CD4-positive, alpha-beta T cell treated with Interleukin-10 for 1 hour (primary cell): ENCODE measurements around the gene LAYN.
A peak's percentile ranks its signal among the peaks of the same experiment; 100 is the strongest.

Experiments used
- DNase-seq: peaks from one replicate; pipeline ENCODE4 v3.0.0-alpha.2; 2020

LAYN gene, protein sequence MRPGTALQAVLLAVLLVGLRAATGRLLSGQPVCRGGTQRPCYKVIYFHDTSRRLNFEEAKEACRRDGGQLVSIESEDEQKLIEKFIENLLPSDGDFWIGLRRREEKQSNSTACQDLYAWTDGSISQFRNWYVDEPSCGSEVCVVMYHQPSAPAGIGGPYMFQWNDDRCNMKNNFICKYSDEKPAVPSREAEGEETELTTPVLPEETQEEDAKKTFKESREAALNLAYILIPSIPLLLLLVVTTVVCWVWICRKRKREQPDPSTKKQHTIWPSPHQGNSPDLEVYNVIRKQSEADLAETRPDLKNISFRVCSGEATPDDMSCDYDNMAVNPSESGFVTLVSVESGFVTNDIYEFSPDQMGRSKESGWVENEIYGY

GRCh38 chr11:111540114-111540936 is at the start of gene LAYN:
Gene LAYN, plus strand, starts transcription at chr11:111540720. Its CDS starts 124 bp downstream, at chr11:111540844.
- peak; percentile 28 for DNase-seq

DNA sequence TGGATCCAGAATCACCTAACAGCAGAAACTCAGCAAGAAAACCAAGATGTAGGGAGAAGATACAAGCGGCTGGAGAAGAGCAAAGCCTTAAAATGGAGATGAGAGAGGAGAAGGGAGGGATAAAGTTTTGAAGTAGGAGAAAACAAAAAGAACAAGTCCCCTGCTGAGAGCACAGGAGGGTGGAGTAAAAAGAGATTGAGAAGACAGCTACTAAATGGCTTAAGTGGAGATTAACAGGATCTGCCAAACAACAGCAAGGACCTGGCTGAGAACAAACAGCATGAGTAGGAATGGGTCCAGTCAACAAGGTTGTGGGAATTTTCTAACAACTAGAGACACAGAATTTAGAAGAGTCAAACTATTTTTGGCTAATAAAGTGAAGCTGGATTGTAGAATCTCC is 46.5 kb upstream of the LAYN start:
- no peak for DNase-seq

DNA sequence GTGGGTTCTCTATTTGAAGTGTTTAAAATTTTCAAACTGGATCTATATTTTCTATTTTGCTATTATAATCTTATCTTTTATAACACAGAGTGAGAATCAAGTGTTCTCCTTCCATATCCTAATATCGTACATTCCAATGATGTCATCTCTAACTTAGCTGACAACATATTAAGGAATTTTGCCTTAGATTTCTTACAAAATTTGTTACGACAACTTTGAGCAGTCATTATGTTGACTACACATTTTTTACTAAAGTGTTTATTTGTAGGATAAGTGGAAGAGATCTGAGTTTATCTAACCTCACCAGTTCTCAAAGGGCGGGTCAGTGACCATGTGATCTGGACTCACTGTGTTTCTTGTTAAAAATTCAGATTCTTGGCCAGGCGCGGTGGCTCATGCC is 41.0 kb upstream of the LAYN start:
- DNase-seq, result no peak

DNA sequence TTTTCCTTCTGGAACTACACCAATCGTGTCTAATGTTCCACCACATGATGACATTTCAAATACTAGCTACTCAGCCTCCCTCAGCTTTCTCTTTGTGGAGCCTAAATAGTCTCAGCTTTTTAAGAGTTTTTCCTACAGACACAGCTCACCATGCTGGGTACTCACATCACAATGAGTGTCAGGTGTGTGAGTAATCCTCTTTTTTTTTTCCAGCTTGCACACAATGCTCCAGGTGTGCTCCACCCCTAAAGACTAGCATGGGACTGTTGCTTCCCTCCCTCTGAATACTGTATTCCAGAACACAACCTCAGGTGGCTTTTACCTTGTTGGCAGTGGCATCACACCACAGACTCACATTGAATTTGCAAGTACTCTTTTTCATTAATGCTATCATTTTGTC is 40.0 kb upstream of the LAYN start:
- DNase-seq, result no peak

DNA sequence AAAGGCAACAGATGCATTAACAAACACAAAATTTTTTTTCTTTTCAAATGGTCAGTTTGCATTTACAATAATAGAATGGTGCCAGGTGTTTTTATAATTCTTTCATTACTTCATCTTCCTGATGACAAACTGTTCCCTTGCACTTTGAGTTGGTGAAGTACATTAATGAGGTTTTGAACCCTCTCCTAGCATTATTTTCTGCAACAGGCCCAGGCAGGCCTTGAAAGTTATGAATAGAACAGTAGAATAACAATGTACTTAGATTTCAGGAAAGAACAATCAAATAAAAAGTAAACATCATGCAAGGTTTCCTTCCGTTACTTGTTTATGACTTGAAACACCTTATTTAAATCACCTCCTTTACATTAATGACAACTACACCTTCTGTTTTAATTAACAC is 37.9 kb upstream of the LAYN start:
- DNase-seq, result no peak

DNA sequence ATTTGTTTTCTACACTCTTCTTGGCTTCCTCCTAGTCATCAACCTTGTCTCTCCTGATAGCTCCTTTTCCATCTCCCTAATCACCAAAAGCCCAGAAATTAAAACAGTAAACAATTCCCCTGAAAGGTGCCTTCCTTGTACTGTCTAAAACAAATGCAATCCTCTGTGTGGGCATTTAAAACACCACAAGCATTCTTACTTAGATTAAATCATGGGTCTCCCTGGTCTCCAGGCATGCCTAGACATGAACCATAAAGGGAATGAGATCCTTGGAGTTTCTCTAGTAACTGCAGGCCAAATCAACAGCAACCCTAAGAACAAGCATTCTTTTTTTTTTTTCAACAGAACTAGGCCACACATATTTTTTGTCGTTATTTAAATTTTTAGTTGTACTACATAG is 30.2 kb upstream of the LAYN start:
- no peak for DNase-seq

GRCh38 chr11:111512296-111513239 is 28.0 kb upstream of the LAYN start, which contains the start of gene BTG4:
Gene BTG4, minus strand, starts transcription at chr11:111512386. Its CDS starts 13,610 bp downstream, at chr11:111498776.
- DNase-seq, result peak; percentile 7

GRCh38 chr11:111513240-111513605 is 27.3 kb upstream of the LAYN start:
- DNase-seq, result no peak

DNA sequence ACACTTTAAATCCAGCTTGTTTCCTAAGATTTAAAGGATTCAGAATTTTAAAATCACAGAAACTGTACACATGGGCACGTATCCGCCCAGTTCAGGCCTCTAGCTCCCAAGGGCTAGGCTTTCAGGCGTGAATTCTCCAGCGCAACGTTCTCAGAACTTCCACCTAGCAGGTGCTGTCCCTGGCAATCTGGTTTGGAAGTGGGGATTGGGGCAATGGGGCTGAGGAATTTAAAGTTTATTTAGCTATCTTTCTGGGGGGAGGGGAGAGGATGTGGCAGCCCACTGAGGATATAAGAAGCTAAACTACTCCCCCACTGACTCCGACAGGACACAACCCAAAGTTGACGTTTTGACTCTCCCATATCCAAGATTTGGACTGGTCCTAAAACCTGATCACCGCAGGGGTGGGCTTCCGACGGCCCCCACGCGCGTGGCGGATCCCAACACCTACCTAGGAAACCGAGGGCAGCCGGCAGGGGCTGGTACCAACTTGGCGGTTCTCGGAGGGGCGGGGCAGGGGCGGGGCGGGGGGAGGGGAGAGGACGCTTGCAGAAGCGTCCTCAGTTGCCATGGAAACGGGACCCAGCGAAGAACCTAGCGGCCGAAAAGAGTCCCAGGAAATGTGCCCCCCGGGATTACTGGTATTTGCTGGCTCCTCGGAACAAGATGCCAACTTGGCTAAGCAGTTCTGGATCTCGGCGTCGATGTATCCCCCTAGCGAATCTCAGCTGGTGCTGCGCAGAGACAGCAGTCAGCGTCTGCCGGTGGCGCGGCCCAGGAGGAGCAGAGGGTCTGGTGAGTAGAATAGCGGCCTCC is 26.1 kb upstream of the LAYN start, which contains the start of gene HOATZ:
TSS of gene HOATZ (plus strand) at position 563 of the 816 bp plus-strand sequence. CDS start at position 570, 7 bp downstream.
- DNase-seq, result no peak

GRCh38 chr11:111515591-111515990 is 24.9 kb upstream of the LAYN start:
- no peak for DNase-seq

DNA sequence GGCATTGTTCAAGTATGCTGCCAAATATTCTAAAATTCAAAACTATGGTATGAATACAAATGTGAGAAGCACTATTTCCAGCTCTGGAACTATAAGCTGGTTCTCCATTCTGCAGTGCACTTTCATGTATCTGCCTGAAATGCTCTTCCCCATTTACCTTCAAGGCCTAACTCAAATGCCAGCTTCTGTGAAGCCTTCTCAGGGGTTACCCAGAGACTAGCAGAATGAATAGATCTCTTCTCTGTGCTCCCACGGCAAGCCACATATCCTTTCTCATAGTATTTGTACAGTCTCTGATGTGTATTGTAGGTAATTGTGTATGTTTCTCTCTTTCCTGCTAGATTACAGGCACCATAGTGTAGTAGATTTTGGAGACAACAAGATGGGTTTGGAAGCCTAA is 21.9 kb upstream of the LAYN start:
- DNase-seq, result no peak

GRCh38 chr11:111520560-111520959 is 20.0 kb upstream of the LAYN start:
- no peak for DNase-seq

DNA sequence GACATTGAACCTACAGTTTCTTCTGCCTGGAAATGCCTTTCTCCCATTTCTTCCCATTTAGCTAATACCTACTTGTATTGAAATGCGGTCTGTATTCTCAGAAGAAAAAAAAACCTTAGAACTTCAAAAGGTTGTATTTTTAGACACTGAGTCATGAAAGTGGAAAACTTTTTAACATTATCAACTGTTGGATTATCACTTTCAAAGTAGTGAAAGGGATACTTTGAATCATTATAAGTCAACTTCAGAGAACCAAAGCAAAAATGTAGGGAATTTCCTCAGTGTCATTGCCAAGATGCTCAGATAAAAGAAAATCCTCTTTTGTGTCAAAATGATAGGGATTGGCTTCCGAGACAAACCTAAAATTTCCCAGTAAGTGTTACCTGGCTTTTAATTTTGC is 19.4 kb upstream of the LAYN start:
- no peak for DNase-seq

DNA sequence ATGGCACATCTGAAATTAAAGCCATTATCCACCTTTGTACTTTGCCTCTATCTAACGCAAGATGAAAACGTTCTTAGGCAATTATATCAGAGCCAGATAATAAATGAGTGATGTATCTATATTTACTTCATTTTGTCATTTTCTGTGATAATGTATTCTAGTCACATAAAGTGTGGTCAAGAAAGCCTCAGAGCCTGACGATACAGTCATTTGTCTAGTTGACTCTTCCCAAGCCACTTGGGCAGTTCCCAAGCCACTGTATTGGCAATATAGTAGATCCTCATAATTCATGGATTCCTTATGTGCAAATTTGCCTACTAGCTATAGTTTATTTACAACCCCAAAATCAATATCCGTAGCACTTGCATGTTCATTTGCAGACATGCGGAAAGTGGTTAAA is 18.1 kb upstream of the LAYN start:
- DNase-seq, result no peak

- DNase-seq, result no peak
Observed at GRCh38 chr11:111523343-111523742, 17.2 kb upstream of the LAYN start.

GRCh38 chr11:111524056-111524455 is 16.5 kb upstream of the LAYN start:
- no peak for DNase-seq

- no peak for DNase-seq
Observed at GRCh38 chr11:111525456-111525855, 15.1 kb upstream of the LAYN start.

DNA sequence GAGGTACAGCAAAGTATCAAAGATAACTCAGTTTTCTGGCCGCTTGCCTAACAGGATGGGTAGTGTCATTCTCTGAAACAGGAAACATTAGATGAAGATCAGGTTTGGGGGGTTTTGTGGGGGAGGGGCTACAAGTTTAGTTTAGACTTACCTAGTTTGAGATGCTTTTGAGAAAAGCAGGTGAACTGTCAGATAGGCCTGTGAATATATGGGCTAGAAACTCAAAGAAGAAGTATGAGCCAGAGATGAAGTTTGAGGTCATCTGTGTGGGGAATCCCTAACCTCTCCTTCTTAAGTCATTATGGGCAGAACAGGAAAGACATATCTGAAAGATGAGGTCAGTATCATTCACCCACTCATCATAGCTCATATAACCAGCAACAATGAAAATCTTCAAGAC is 14.0 kb upstream of the LAYN start:
- DNase-seq, result peak; percentile 9

DNA sequence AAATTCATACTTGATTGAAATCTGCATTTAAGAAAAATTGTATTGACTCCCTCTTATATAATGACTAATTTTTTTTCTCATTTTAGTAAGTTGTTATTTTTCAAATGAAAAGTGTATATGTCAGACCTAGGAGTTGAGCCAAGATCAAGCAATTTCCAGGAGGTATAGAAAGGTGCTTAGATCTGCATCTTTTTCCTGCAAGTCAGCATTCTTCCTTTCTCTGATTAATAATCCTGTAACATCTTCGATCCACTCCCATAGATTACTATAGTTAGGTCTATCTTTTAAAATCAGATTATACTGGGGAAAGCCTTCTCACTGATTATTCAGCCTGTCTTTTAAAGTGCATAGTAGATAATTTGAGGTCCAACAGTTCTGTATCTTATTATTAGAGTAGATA is 13.2 kb upstream of the LAYN start:
- no peak for DNase-seq

GRCh38 chr11:111528557-111528956 is 12.0 kb upstream of the LAYN start:
- peak; percentile 55 for DNase-seq

DNA sequence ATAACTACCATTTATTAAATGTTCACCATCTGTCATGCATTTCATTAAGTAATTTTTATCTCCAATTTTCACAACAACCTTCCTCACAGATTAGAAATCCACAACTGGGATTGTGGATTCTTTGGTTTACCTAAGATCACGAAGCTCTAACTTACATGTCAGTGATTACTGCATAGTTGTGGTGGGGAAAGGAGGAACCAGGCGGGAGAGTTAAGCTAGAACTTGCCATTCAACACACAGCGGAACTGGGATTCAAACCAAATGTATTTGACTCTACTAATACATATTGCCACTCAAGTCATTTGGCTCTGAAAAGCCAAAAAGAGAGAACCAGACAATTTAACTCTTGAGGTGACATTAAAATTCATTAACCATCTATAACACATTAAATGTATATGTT is 10.4 kb upstream of the LAYN start:
- no peak for DNase-seq

GRCh38 chr11:111531136-111531535 is 9.4 kb upstream of the LAYN start:
- DNase-seq, result no peak
